ENCODE results near the gene ARID1B. TPM values are rescaled to one million over a fixed set of nuclear protein-coding genes. Genes with fewer than 3 reads are reported as not detected.
A peak's percentile ranks its signal among the peaks of the same experiment; 100 is the strongest.

Gene ARID1B
- total and polyA plus RNA-seq, 2 of the 13 experiments (the other 11 are each of a cell fraction or from before 2014, with no cell fraction given) = 20.1 to 32.6 TPM

DNA sequence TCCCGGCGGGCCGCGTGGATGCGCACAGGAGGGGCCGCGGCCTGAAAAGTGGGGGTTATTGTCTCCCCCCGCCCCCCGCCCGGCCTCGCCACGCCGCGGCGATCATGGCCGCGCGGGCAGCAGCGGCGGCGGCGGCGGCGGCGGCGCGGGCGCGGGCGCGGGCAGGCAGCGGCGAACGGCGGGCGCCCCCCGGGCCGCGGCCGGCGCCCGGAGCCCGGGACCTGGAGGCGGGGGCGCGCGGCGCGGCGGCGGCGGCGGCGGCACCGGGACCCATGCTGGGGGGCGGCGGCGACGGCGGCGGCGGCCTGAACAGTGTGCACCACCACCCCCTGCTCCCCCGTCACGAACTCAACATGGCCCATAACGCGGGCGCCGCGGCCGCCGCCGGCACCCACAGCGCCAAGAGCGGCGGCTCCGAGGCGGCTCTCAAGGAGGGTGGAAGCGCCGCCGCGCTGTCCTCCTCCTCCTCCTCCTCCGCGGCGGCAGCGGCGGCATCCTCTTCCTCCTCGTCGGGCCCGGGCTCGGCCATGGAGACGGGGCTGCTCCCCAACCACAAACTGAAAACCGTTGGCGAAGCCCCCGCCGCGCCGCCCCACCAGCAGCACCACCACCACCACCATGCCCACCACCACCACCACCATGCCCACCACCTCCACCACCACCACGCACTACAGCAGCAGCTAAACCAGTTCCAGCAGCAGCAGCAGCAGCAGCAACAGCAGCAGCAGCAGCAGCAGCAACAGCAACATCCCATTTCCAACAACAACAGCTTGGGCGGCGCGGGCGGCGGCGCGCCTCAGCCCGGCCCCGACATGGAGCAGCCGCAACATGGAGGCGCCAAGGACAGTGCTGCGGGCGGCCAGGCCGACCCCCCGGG lies 637 bp downstream of the ARID1B start (continued):
- TF ChIP-seq ZNF556 (CRISPR knock-in tag; IDR thresholded peaks at IDR 0.05; ENCODE audit: borderline replicate concordance) (0 out of 2 replicates have a peak, but pooled peaks have one; percentile 60), HNRNPUL1 (IDR thresholded peaks at IDR 0.05; ENCODE audit: low read depth, low read length) (no peak), ZNF382 (CRISPR knock-in tag; IDR thresholded peaks at IDR 0.05; ENCODE audit: borderline replicate concordance) (no peak), ZNF772 (CRISPR knock-in tag; IDR thresholded peaks at IDR 0.05) (no peak), CEBPB (IDR thresholded peaks at IDR 0.05; ENCODE audit: borderline replicate concordance, low read depth, low read length) (no peak), ZBTB7B (CRISPR knock-in tag; IDR thresholded peaks at IDR 0.05) (no peak), CBX1 (IDR thresholded peaks at IDR 0.05; ENCODE audit: low read depth) (no peak), ZNF24 (IDR thresholded peaks at IDR 0.05) (no peak), ZNF792 (CRISPR knock-in tag; IDR thresholded peaks at IDR 0.05) (no peak), GATAD1 (CRISPR knock-in tag; IDR thresholded peaks at IDR 0.05) (no peak), ZFP36L1 (CRISPR knock-in tag; IDR thresholded peaks at IDR 0.05) (no peak), FOXA1 (IDR thresholded peaks at IDR 0.05) (no peak), FOXA1 (CRISPR knock-in tag; IDR thresholded peaks at IDR 0.05) (no peak; the same call in 1 of the 2 replicates)
- TF ChIP-seq, protein P1, sequence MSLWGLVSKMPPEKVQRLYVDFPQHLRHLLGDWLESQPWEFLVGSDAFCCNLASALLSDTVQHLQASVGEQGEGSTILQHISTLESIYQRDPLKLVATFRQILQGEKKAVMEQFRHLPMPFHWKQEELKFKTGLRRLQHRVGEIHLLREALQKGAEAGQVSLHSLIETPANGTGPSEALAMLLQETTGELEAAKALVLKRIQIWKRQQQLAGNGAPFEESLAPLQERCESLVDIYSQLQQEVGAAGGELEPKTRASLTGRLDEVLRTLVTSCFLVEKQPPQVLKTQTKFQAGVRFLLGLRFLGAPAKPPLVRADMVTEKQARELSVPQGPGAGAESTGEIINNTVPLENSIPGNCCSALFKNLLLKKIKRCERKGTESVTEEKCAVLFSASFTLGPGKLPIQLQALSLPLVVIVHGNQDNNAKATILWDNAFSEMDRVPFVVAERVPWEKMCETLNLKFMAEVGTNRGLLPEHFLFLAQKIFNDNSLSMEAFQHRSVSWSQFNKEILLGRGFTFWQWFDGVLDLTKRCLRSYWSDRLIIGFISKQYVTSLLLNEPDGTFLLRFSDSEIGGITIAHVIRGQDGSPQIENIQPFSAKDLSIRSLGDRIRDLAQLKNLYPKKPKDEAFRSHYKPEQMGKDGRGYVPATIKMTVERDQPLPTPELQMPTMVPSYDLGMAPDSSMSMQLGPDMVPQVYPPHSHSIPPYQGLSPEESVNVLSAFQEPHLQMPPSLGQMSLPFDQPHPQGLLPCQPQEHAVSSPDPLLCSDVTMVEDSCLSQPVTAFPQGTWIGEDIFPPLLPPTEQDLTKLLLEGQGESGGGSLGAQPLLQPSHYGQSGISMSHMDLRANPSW (CRISPR knock-in tag; IDR thresholded peaks at IDR 0.05; ENCODE audit: borderline replicate concordance) = no peak
- TF ChIP-seq, protein P2, sequence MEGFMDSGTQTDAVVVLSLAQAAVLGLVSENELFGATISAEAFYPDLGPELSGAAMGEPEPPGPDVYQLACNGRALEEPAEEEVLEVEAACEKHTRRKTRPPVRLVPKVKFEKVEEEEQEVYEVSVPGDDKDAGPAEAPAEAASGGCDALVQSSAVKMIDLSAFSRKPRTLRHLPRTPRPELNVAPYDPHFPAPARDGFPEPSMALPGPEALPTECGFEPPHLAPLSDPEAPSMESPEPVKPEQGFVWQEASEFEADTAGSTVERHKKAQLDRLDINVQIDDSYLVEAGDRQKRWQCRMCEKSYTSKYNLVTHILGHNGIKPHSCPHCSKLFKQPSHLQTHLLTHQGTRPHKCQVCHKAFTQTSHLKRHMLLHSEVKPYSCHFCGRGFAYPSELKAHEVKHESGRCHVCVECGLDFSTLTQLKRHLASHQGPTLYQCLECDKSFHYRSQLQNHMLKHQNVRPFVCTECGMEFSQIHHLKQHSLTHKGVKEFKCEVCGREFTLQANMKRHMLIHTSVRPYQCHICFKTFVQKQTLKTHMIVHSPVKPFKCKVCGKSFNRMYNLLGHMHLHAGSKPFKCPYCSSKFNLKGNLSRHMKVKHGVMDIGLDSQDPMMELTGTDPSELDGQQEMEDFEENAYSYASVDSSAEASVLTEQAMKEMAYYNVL (CRISPR knock-in tag; IDR thresholded peaks at IDR 0.05; ENCODE audit: borderline replicate concordance) = no peak
- TF ChIP-seq, protein P3, sequence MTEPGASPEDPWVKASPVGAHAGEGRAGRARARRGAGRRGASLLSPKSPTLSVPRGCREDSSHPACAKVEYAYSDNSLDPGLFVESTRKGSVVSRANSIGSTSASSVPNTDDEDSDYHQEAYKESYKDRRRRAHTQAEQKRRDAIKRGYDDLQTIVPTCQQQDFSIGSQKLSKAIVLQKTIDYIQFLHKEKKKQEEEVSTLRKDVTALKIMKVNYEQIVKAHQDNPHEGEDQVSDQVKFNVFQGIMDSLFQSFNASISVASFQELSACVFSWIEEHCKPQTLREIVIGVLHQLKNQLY (CRISPR knock-in tag; IDR thresholded peaks at IDR 0.05) = no peak
- TF ChIP-seq, protein P4, sequence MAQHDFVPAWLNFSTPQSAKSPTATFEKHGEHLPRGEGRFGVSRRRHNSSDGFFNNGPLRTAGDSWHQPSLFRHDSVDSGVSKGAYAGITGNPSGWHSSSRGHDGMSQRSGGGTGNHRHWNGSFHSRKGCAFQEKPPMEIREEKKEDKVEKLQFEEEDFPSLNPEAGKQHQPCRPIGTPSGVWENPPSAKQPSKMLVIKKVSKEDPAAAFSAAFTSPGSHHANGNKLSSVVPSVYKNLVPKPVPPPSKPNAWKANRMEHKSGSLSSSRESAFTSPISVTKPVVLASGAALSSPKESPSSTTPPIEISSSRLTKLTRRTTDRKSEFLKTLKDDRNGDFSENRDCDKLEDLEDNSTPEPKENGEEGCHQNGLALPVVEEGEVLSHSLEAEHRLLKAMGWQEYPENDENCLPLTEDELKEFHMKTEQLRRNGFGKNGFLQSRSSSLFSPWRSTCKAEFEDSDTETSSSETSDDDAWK (CRISPR knock-in tag; IDR thresholded peaks at IDR 0.05) = no peak
- TF ChIP-seq, protein P5, sequence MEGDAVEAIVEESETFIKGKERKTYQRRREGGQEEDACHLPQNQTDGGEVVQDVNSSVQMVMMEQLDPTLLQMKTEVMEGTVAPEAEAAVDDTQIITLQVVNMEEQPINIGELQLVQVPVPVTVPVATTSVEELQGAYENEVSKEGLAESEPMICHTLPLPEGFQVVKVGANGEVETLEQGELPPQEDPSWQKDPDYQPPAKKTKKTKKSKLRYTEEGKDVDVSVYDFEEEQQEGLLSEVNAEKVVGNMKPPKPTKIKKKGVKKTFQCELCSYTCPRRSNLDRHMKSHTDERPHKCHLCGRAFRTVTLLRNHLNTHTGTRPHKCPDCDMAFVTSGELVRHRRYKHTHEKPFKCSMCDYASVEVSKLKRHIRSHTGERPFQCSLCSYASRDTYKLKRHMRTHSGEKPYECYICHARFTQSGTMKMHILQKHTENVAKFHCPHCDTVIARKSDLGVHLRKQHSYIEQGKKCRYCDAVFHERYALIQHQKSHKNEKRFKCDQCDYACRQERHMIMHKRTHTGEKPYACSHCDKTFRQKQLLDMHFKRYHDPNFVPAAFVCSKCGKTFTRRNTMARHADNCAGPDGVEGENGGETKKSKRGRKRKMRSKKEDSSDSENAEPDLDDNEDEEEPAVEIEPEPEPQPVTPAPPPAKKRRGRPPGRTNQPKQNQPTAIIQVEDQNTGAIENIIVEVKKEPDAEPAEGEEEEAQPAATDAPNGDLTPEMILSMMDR (CRISPR knock-in tag; IDR thresholded peaks at IDR 0.05) = no peak
